ENCODE data around the gene HBS1L.
"Not testable (repeated sequence)": the region's sequence is repeated elsewhere in the genome, so short reads cannot be mapped to it uniquely, and the experiment has no call there.

HBS1L gene

GRCh38 chr6:135073756-135074393 is 19.3 kb upstream of the HBS1L start:
- DNase-seq (ENCODE audit: low read depth): no peak

- no peak for DNase-seq (ENCODE audit: low read depth)
Measured at GRCh38 chr6:135073217-135073616, 18.6 kb upstream of the HBS1L start.

- DNase-seq (ENCODE audit: low read depth): no peak
Measured at GRCh38 chr6:135072753-135073152, 18.1 kb upstream of the HBS1L start.

GRCh38 chr6:135071541-135071940 is 16.9 kb upstream of the HBS1L start:
- DNase-seq (ENCODE audit: low read depth): no peak

DNA sequence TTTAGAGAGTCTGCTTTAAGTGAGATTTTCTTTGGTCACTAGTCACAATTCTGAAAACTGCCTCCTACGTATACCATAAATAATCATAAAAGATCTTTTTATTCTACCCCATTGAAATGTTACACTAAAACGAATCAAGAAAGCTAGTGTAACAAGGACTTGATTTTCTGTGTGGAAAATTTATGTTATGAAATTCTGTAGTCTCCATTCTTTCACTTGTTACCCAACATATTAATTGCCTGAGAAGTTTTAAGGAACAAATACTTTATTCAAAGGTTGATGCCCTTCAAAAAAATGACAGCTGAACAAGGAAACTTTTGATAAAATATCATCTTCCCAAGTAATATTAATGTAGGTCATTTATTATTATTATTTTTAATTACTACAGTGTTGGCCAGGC is 13.3 kb upstream of the HBS1L start:
- DNase-seq (ENCODE audit: low read depth): no peak

GRCh38 chr6:135066806-135067205 is 12.2 kb upstream of the HBS1L start:
- DNase-seq (ENCODE audit: low read depth): no peak

- DNase-seq (ENCODE audit: low read depth): no peak
Measured at GRCh38 chr6:135066397-135066796, 11.8 kb upstream of the HBS1L start.

DNA sequence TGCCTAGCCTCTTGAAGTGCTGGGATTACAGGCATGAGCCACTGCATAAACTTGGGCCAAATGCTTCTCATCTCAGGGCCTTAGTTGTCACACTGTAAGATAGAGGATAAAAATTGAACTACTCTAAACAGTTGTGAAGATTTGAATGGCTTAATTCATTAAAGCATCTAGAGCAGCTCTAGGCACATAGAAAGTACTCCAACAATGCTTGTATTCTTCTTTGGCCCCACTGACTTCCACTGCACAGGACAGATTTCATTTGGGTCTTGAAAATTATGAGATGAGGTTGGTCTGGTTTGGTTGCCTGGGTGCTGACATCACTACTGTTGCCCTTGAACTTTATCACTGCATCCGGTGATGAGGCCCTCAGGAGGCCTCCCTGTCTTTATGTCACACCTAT is 10.0 kb upstream of the HBS1L start:
- DNase-seq (ENCODE audit: low read depth): no peak

DNA sequence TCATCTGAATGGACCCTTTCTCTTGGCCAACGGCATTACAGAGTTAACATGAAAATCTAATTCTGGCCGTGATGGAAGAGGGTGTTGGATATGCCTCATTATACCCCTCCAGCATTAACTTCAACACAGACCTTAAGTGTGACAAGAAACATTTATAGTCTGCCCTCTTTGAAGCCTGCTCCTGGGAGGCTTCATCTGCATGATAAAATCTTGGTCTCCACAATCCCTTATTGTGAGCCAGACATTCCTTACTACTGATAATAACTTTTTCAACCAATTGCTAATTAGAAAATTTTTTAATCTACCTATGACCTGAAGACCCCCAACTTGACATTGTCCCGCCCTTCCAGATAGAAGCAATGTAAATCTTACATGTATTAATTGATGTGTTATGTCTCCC is 9.3 kb upstream of the HBS1L start:
- DNase-seq (ENCODE audit: low read depth): no peak

- no peak for DNase-seq (ENCODE audit: low read depth)
Measured at GRCh38 chr6:135062735-135063134, 8.1 kb upstream of the HBS1L start.

DNA sequence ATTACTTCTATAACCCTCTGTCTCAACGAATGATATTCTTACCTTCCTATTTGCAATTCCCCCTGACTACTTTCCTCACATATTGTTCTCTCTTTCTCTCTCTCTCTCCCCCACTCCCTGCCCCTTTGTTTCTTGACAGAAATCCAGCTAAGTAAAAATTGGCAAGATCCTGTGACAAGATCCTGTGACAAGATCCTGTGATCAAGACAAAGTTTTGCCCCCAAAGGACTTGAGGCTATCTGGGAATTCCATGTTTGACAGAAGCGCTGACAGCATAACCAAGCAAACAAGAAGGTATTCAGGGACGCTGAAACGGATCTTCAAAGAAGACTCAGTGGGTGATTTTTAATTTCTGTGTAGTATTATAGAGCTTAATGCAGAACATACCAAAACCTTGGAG is 5.5 kb upstream of the HBS1L start:
- DNase-seq (ENCODE audit: low read depth): no peak

DNA sequence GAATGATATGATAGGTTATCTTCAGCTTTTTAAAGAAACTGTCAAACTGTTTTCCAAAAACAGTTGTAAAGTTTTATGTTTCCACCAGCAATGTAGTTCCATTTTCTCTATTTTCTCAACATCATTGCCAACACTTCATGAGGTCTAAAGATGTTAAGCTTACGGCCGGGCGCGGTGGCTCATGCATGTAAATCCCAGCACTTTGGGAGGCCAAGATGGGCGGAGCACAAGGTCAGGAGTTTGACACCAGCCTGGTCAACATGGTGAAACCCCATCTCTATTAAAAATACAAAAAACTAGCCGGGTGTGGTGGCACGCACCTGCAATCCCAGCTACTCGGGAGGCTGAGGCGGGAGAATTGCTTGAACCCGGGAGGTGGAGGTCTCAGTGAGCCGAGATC is 3.7 kb upstream of the HBS1L start:
- not testable (repeated sequence) for DNase-seq (ENCODE audit: low read depth)

GRCh38 chr6:135056632-135057031 is 2.0 kb upstream of the HBS1L start:
- DNase-seq (ENCODE audit: low read depth): no peak

DNA sequence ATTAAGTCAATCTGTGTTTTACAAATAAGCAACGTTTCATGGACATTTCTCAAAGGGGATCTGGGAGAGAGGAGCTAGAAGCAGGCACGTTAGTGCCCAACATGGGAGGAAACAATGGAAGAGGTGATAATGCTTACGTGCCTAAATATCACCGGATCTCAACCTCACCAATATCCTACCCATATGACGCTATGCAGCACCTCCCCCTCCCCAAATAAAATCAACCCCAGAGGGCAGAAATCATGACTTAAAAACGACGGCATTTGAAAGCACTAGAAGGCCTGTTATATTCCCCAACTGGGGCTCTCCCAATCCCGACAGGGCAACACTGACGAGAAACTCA is 425 bp downstream of the HBS1L start:
- DNase-seq (ENCODE audit: low read depth): no peak

GRCh38 chr6:135053406-135053805 is 1.2 kb downstream of the HBS1L start:
- no peak for DNase-seq (ENCODE audit: low read depth)

- no peak for DNase-seq (ENCODE audit: low read depth)
Measured at GRCh38 chr6:135052939-135053338, 1.7 kb downstream of the HBS1L start.

GRCh38 chr6:135048915-135049314 is 5.7 kb downstream of the HBS1L start:
- no peak for DNase-seq (ENCODE audit: low read depth)

GRCh38 chr6:135047336-135047735 is 7.3 kb downstream of the HBS1L start:
- DNase-seq (ENCODE audit: low read depth): no peak

- DNase-seq (ENCODE audit: low read depth): no peak
Measured at GRCh38 chr6:135046912-135047311, 7.7 kb downstream of the HBS1L start.

- DNase-seq (ENCODE audit: low read depth): no peak
Measured at GRCh38 chr6:135044639-135045038, 10.0 kb downstream of the HBS1L start.

GRCh38 chr6:135043846-135044245 is 10.8 kb downstream of the HBS1L start:
- DNase-seq (ENCODE audit: low read depth): no peak

DNA sequence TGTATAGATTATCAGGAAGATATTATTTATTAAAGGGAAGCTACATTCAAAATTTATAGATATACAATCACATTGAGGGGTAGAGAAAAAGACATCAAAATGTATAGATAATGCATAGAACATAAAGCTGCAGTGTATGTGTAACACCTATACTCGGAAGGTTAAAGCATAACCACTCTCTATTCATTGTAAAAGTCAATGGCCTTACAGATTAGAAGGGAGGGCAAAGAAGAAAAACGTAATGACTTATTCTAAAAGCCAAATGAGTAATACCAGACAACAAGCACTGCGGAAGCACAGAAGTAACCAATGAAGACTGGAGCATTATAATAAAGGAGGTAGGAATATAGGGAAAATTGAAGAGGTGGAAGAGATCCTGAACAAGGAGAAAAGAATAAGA is 11.3 kb downstream of the HBS1L start:
- no peak for DNase-seq (ENCODE audit: low read depth)

DNA sequence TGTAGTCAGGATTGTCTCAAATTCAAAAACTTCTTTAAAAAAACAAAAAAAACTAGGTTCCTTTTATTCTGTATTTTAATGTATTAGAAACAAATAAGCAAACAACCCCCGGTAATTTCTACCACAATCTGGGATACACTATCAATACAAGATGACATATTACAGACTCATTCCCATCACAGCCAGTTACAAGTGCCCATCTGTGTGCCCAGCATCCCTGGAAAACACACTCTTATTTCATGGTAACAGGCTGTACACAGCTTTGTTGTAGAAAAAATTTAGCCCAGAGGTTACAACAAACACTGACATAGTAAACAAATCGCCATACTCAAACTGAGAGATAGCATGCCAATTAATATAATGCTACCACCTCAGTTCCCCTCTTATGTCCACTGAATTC is 16.3 kb downstream of the HBS1L start:
- DNase-seq (ENCODE audit: low read depth): no peak

GRCh38 chr6:135037541-135037940 is 17.1 kb downstream of the HBS1L start:
- DNase-seq (ENCODE audit: low read depth): no peak

Data from stimulated activated CD4-positive, alpha-beta T cell treated with anti-CD3 and anti-CD28 coated beads, Interleukin-2, amount 100 ng/mL, for 4 hours (primary cell).